ENCODE measurements around the gene MARCO.

- no peak for TF ChIP-seq CTCF (optimal IDR thresholded peaks at IDR 0.05 in 1 of 3, IDR thresholded peaks at IDR 0.05 in 1 of 3, conservative IDR thresholded peaks at IDR 0.05 in 1 of 3; ENCODE audit: extremely low read depth in 1 of 3, insufficient read depth in 2 of 3, low read length in 3 of 3)
- TF ChIP-seq EZH2 (IDR thresholded peaks at IDR 0.05; ENCODE audit: low read length) = no peak
Observed at GRCh38 chr2:119012345-119013301, 70.6 kb downstream of the MARCO start.

Data from keratinocyte (primary cell).